Astrocyte (in vitro differentiated cells and primary cell): ENCODE measurements around the gene AGPS. TPM values are rescaled to one million over a fixed set of nuclear protein-coding genes. Genes with fewer than 3 reads are reported as not detected.
"Not testable (repeated sequence)": the region's sequence is repeated elsewhere in the genome, so short reads cannot be mapped to it uniquely, and the experiment has no call there.

ENCODE experiments used
- DNase-seq: peaks from one replicate; pipeline ENCODE4 v3.0.0-alpha.2; 2010; ENCODE audit warnings: low read depth
- FAIRE-seq: peaks from 2 replicates; lab custom pipeline; 2011; peaks lifted over from hg19 to GRCh38; lab: Jason Lieb, UNC
- H2AFZ ChIP-seq: 2 replicates; pipeline ENCODE4 v1.6.0; 2012; ENCODE audit warnings: low read depth, low read length, inconsistent platforms
- H3K27ac ChIP-seq: 2 replicates; pipeline ENCODE4 v1.5.1; 2011; ENCODE audit warnings: low read depth, low read length, inconsistent platforms
- H3K27me3 ChIP-seq: 2 replicates; pipeline ENCODE4 v1.6.0; 2011; ENCODE audit warnings: low read length, inconsistent platforms; ENCODE audit not compliant: insufficient read depth
- H3K36me3 ChIP-seq: 2 replicates; pipeline ENCODE4 v1.5.1; 2011; ENCODE audit warnings: low read length, inconsistent platforms; ENCODE audit not compliant: insufficient read depth
- H3K4me1 ChIP-seq: 2 replicates; pipeline ENCODE4 v1.5.1; 2011; ENCODE audit warnings: low read length, inconsistent platforms; ENCODE audit not compliant: insufficient read depth
- H3K4me2 ChIP-seq: 2 replicates; pipeline ENCODE4 v1.6.0; 2012; ENCODE audit warnings: low read length, inconsistent platforms
- H3K4me3 ChIP-seq: 2 replicates; pipeline ENCODE4 v1.5.1; 2011; ENCODE audit warnings: low read depth, mild to moderate bottlenecking, low read length, inconsistent platforms; ENCODE audit not compliant: insufficient read depth
- H3K79me2 ChIP-seq: 2 replicates; pipeline ENCODE4 v1.6.0; 2012; ENCODE audit warnings: mild to moderate bottlenecking, low read length, inconsistent platforms; ENCODE audit not compliant: insufficient read depth
- H3K9ac ChIP-seq: 2 replicates; pipeline ENCODE4 v1.6.0; 2012; ENCODE audit warnings: mild to moderate bottlenecking, low read length, inconsistent platforms
- H3K9me3 ChIP-seq: 2 replicates; pipeline ENCODE4 v1.5.1; 2012; ENCODE audit warnings: low read depth, mild to moderate bottlenecking, low read length, inconsistent platforms; ENCODE audit not compliant: insufficient read depth
- H4K20me1 ChIP-seq: 2 replicates; pipeline ENCODE4 v1.6.0; 2012; ENCODE audit warnings: low read length, inconsistent platforms; ENCODE audit not compliant: insufficient read depth
- H3K27ac Mint-ChIP-seq: one replicate; pipeline ENCODE4 v1.8.0; 2021; ENCODE audit warnings: mild to moderate bottlenecking, mixed read lengths; ENCODE audit not compliant: unreplicated experiment
- H3K27me3 Mint-ChIP-seq: one replicate; pipeline ENCODE4 v1.8.0; 2021; ENCODE audit warnings: low read depth, mixed read lengths; ENCODE audit not compliant: unreplicated experiment
- H3K36me3 Mint-ChIP-seq: one replicate; pipeline ENCODE4 v1.8.0; 2021; ENCODE audit warnings: low read depth, mixed read lengths; ENCODE audit not compliant: unreplicated experiment
- H3K4me1 Mint-ChIP-seq: one replicate; pipeline ENCODE4 v1.8.0; 2021; ENCODE audit warnings: low read depth, mixed read lengths; ENCODE audit not compliant: unreplicated experiment
- H3K4me3 Mint-ChIP-seq: one replicate; pipeline ENCODE4 v1.8.0; 2021; ENCODE audit warnings: mild to moderate bottlenecking, moderate library complexity, mixed read lengths; ENCODE audit not compliant: unreplicated experiment
- H3K9me3 Mint-ChIP-seq: one replicate; pipeline ENCODE4 v1.8.0; 2021; ENCODE audit warnings: mild to moderate bottlenecking, mixed read lengths; ENCODE audit not compliant: unreplicated experiment
- CTCF ChIP-seq: IDR thresholded peaks from 2 replicates; pipeline ENCODE4 v1.5.1; 2011; ENCODE audit warnings: low read depth, mild to moderate bottlenecking, inconsistent platforms, low read length, moderate library complexity; ENCODE audit not compliant: insufficient read depth
- EZH2 ChIP-seq: IDR thresholded peaks from 2 replicates; pipeline ENCODE4 v1.6.1; 2012; ENCODE audit warnings: mild to moderate bottlenecking, low read length, inconsistent platforms; ENCODE audit not compliant: insufficient read depth
- total RNA-seq: library from RNA; stranded (reverse); gene quantifications from 2 replicates; pipeline ENCODE4 v1.2.1, GENCODE V29; 2021

AGPS gene
- total RNA-seq, 1 donor from 2014 or later, result 66.2 TPM

GRCh38 chr2:177424620-177425019 lies 32.0 kb downstream of the AGPS start:
- H3K4me3 Mint-ChIP-seq, H3K36me3 ChIP-seq, H3K4me2 ChIP-seq, H3K27me3 Mint-ChIP-seq, H3K27me3 ChIP-seq, H4K20me1 ChIP-seq, FAIRE-seq, H2AFZ ChIP-seq, H3K27ac Mint-ChIP-seq, H3K9me3 ChIP-seq, H3K9ac ChIP-seq, H3K27ac ChIP-seq, H3K4me3 ChIP-seq, H3K4me1 ChIP-seq: not testable (repeated sequence)
- H3K9me3 Mint-ChIP-seq, result peaks cover 34% of the 10 kb centered on the region
- H3K4me1 Mint-ChIP-seq, result peaks cover 22% of the 10 kb centered on the region
- H3K79me2 ChIP-seq, result peaks cover 80% of the 10 kb centered on the region
- H3K36me3 Mint-ChIP-seq, result peaks cover 27% of the 10 kb centered on the region
- peak; percentile 67 for DNase-seq

GRCh38 chr2:177427316-177427715 lies 34.7 kb downstream of the AGPS start:
- DNase-seq (no peak), FAIRE-seq (no peak)
- H3K9me3 Mint-ChIP-seq, result peaks cover 38% of the 10 kb centered on the region
- H3K79me2 ChIP-seq, result peaks cover 73% of the 10 kb centered on the region
- peaks cover 16% of the 10 kb centered on the region for H3K4me1 ChIP-seq
- H3K4me3 ChIP-seq, result no peak overlapping the region
- peak overlapping the region; percentile 7 for H3K27ac Mint-ChIP-seq
- H3K4me2 ChIP-seq, result no peak overlapping the region
- peaks cover 10% of the 10 kb centered on the region for H4K20me1 ChIP-seq
- TF ChIP-seq CTCF (no peak), EZH2 (no peak)
- H3K4me3 Mint-ChIP-seq, result no peak overlapping the region
- H3K27me3 Mint-ChIP-seq, result no peaks in the 10 kb centered on the region
- no peak overlapping the region for H3K27ac ChIP-seq
- H3K9ac ChIP-seq, result no peak overlapping the region
- no peaks in the 10 kb centered on the region for H3K27me3 ChIP-seq
- H3K36me3 ChIP-seq, result no peaks in the 10 kb centered on the region
- H3K9me3 ChIP-seq, result no peaks in the 10 kb centered on the region
- H3K4me1 Mint-ChIP-seq, result peaks cover 26% of the 10 kb centered on the region
- H2AFZ ChIP-seq, result no peak overlapping the region
- peaks cover 41% of the 10 kb centered on the region for H3K36me3 Mint-ChIP-seq

- Mint-ChIP-seq H3K36me3 (peaks cover 45% of the 10 kb centered on the region), H3K9me3 (peaks cover 38% of the 10 kb centered on the region), H3K4me1 (peaks cover 25% of the 10 kb centered on the region)
- H3K27me3 Mint-ChIP-seq, H3K9me3 ChIP-seq, H4K20me1 ChIP-seq, H3K4me2 ChIP-seq, H3K9ac ChIP-seq, H3K36me3 ChIP-seq, H3K4me3 Mint-ChIP-seq, H3K4me3 ChIP-seq, H3K27ac ChIP-seq, H3K27me3 ChIP-seq, DNase-seq, H2AFZ ChIP-seq, H3K27ac Mint-ChIP-seq, FAIRE-seq: not testable (repeated sequence)
- H3K79me2 ChIP-seq, result peaks cover 79% of the 10 kb centered on the region
- peaks cover 16% of the 10 kb centered on the region for H3K4me1 ChIP-seq
These were observed 35.4 kb downstream of the AGPS start for GRCh38 chr2:177427936-177428335.
